ENCODE data around the gene TBC1D22A. TPM values are rescaled to one million over a fixed set of nuclear protein-coding genes. Genes with fewer than 3 reads are reported as not detected.

Gene TBC1D22A
- total RNA-seq, 4 donors from 2014 or later, result 10.8 to 32.2 (median 22.3) TPM

GRCh38 chr22:47119181-47119580 lies 356.7 kb downstream of the TBC1D22A start:
- TF ChIP-seq CTCF (IDR thresholded peaks at IDR 0.05; ENCODE audit: low read depth), result no peak

- no peak for TF ChIP-seq CTCF (IDR thresholded peaks at IDR 0.05; ENCODE audit: low read depth)
These were observed 357.9 kb downstream of the TBC1D22A start for GRCh38 chr22:47120399-47120798.

- no peak for TF ChIP-seq CTCF (IDR thresholded peaks at IDR 0.05; ENCODE audit: low read depth)
These were observed 359.3 kb downstream of the TBC1D22A start for GRCh38 chr22:47121791-47122190.

GRCh38 chr22:47122441-47123000 lies 360.1 kb downstream of the TBC1D22A start:
- no peak for TF ChIP-seq CTCF (IDR thresholded peaks at IDR 0.05; ENCODE audit: low read depth)

GRCh38 chr22:47123006-47123826 lies 360.8 kb downstream of the TBC1D22A start:
- TF ChIP-seq CTCF (IDR thresholded peaks at IDR 0.05; ENCODE audit: low read depth), result no peak

- no peak for TF ChIP-seq CTCF (IDR thresholded peaks at IDR 0.05; ENCODE audit: low read depth)
These were observed 361.5 kb downstream of the TBC1D22A start for GRCh38 chr22:47123827-47124442.

GRCh38 chr22:47124451-47124881 lies 362.0 kb downstream of the TBC1D22A start:
- no peak for TF ChIP-seq CTCF (IDR thresholded peaks at IDR 0.05; ENCODE audit: low read depth)
